Keratinocyte (primary cell): ENCODE results near the gene ITGA6. TPM values are rescaled to one million over a fixed set of nuclear protein-coding genes. Genes with fewer than 3 reads are reported as not detected.

Source experiments
- DNase-seq: peaks from one replicate; pipeline ENCODE4 v3.0.0-alpha.2; 2011; ENCODE audit warnings: low read depth, missing footprints, low spot score
- FAIRE-seq: peaks from 2 replicates; lab custom pipeline; 2011; peaks lifted over from hg19 to GRCh38; lab: Jason Lieb, UNC
- H2AFZ ChIP-seq: 2 replicates; pipeline ENCODE4 v1.6.0; 2012; ENCODE audit warnings: low read length, control low read depth, inconsistent platforms; ENCODE audit not compliant: control insufficient read depth
- H3K27ac ChIP-seq: 2 replicates; pipeline ENCODE4 v1.5.1; 2011; ENCODE audit warnings: low read length; ENCODE audit not compliant: control insufficient read depth, insufficient read depth
- H3K27me3 ChIP-seq: 3 replicates; pipeline ENCODE4 v1.6.0; 2011; ENCODE audit warnings: low read length; ENCODE audit not compliant: control insufficient read depth, insufficient read depth; ENCODE audit errors: extremely low read depth
- H3K36me3 ChIP-seq, 2 experiments: 2 replicates in 1 of 2; 3 replicates in 1 of 2; pipeline ENCODE4 v1.5.1; 2011; ENCODE audit warnings: low read length in 2 of 2, mild to moderate bottlenecking in 1 of 2; ENCODE audit not compliant: control insufficient read depth in 2 of 2, insufficient read depth in 2 of 2; ENCODE audit errors: extremely low read depth in 1 of 2
- H3K4me1 ChIP-seq: 3 replicates; pipeline ENCODE4 v1.5.1; 2011; ENCODE audit warnings: low read length; ENCODE audit not compliant: control insufficient read depth, insufficient read depth; ENCODE audit errors: extremely low read depth
- H3K4me2 ChIP-seq: 3 replicates; pipeline ENCODE4 v1.6.0; 2011; ENCODE audit warnings: low read depth, low read length; ENCODE audit not compliant: control insufficient read depth, insufficient read depth; ENCODE audit errors: extremely low read depth
- H3K4me3 ChIP-seq, 3 experiments: fragments of 200-600 bp in 1 of 3; sonication (generic) in 1 of 3; 2 replicates in 2 of 3; 3 replicates in 1 of 3; pipeline ENCODE4 v1.5.1; 2011 to 2016; ENCODE audit warnings: low read length in 3 of 3, mild to moderate bottlenecking in 3 of 3, control low read depth in 2 of 3, inconsistent platforms in 1 of 3, low read depth in 1 of 3, mixed read lengths in 1 of 3, mixed run types in 1 of 3, moderate library complexity in 1 of 3; ENCODE audit not compliant: control insufficient read depth in 2 of 3, insufficient read depth in 2 of 3; ENCODE audit errors: extremely low read depth in 1 of 3
- H3K79me2 ChIP-seq: 2 replicates; pipeline ENCODE4 v1.6.0; 2012; ENCODE audit warnings: low read length; ENCODE audit not compliant: control insufficient read depth, insufficient read depth
- H3K9ac ChIP-seq: 3 replicates; pipeline ENCODE4 v1.6.0; 2011; ENCODE audit warnings: low read length; ENCODE audit not compliant: control insufficient read depth, insufficient read depth; ENCODE audit errors: extremely low read depth
- H3K9me1 ChIP-seq: 3 replicates; pipeline ENCODE4 v1.6.0; 2011; ENCODE audit warnings: low read length; ENCODE audit not compliant: control insufficient read depth, insufficient read depth; ENCODE audit errors: extremely low read depth
- H3K9me3 ChIP-seq: 2 replicates; pipeline ENCODE4 v1.5.1; 2012; ENCODE audit warnings: low read depth, low read length; ENCODE audit not compliant: control insufficient read depth
- H4K20me1 ChIP-seq: 3 replicates; pipeline ENCODE4 v1.6.0; 2011; ENCODE audit warnings: low read length; ENCODE audit not compliant: control insufficient read depth, insufficient read depth; ENCODE audit errors: extremely low read depth
- EZH2 ChIP-seq: IDR thresholded peaks from one replicate; pipeline ENCODE4 v1.6.1; 2012; ENCODE audit warnings: inconsistent platforms, mild to moderate bottlenecking, low read length, moderate library complexity
- dilution Hi-C: fragments of 300-500 bp; cut with MboI; formaldehyde crosslinking; loops from one replicate; pipeline ENCODE4 v1.7.0; 2020; ENCODE audit warnings: low sequenced_read_pairs; ENCODE audit not compliant: extremely low pct_ligation_motif_present
- polyA plus RNA-seq, 5 experiments: library from polyadenylated mRNA; depleted of rRNA in 3 of 5; stranded (reverse) in 3 of 5; stranded (forward) in 1 of 5; unstranded in 1 of 5; fragments of >200 nt; gene quantifications; 1 replicate in 1 of 5; 2 replicates in 3 of 5; 3 replicates in 1 of 5; pipeline versions ENCODE4 v1.2.1 to v1.2.3, GENCODE V29; 2011 to 2012; ENCODE audit warnings: missing spikeins in 2 of 5, low read depth in 1 of 5, low replicate concordance in 1 of 5
- TF ChIP-seq, protein P1 (sequence below), 3 experiments: IDR thresholded peaks in 1 of 3; conservative IDR thresholded peaks in 1 of 3; optimal IDR thresholded peaks in 1 of 3; 2 replicates in 2 of 3; 3 replicates in 1 of 3; pipeline versions ENCODE3 to v1.5.1; 2011; ENCODE audit warnings: low read length in 3 of 3, mild to moderate bottlenecking in 3 of 3, moderate library complexity in 2 of 3, control low read depth in 1 of 3, inconsistent platforms in 1 of 3; ENCODE audit not compliant: insufficient read depth in 2 of 3; ENCODE audit errors: extremely low read depth in 1 of 3

ITGA6 gene
- polyA plus RNA-seq, 1 donor (not counting 4 experiments of a cell fraction or from before 2014, with no cell fraction given): 441 TPM

DNA sequence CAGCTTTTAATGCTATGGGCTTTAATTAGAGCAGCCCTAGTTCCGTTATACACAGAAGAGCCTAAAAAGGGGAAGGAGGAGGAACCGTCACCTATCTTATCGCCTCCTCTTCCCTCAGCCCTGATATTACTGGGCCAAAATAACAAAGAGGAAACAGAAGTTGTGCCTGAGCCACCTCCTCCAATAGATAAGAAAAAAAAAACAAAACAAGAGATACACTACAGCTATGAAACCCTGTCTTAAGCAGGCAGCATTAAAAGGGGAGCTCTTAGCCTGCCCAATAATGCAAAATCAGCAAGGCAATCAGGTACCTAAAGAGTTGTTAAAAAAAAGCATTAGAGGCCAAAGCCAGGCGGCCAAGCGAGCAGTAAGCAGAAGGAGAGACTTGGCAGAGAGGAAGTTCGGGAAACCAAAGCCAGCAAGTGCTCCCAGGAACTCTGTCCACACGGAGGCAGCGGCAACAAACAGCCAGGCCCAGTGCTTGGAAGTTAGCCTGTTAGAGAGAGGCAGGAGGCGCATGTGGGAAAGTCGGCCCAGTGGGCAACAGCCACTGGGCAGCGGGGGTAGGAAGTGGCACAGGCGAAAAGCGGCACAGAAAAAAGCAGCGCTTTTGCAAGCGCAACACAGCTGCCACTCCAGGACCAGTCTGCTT, 86.7 kb downstream of the ITGA6 start:
- TF ChIP-seq, protein P1, sequence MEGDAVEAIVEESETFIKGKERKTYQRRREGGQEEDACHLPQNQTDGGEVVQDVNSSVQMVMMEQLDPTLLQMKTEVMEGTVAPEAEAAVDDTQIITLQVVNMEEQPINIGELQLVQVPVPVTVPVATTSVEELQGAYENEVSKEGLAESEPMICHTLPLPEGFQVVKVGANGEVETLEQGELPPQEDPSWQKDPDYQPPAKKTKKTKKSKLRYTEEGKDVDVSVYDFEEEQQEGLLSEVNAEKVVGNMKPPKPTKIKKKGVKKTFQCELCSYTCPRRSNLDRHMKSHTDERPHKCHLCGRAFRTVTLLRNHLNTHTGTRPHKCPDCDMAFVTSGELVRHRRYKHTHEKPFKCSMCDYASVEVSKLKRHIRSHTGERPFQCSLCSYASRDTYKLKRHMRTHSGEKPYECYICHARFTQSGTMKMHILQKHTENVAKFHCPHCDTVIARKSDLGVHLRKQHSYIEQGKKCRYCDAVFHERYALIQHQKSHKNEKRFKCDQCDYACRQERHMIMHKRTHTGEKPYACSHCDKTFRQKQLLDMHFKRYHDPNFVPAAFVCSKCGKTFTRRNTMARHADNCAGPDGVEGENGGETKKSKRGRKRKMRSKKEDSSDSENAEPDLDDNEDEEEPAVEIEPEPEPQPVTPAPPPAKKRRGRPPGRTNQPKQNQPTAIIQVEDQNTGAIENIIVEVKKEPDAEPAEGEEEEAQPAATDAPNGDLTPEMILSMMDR (optimal IDR thresholded peaks at IDR 0.05 in 1 of 3, IDR thresholded peaks at IDR 0.05 in 1 of 3, conservative IDR thresholded peaks at IDR 0.05 in 1 of 3; ENCODE audit: extremely low read depth in 1 of 3, insufficient read depth in 2 of 3, low read length in 3 of 3): no peak
- TF ChIP-seq EZH2: no peak
- FAIRE-seq: no peak
- no peaks in the 10 kb centered on the region for H3K27me3 ChIP-seq

GRCh38 chr2:172516299-172516698, 88.9 kb downstream of the ITGA6 start:
- Histone ChIP-seq H3K36me3 (no peaks in the 10 kb centered on the region), H4K20me1 (no peaks in the 10 kb centered on the region), H3K9me3 (no peaks in the 10 kb centered on the region), H3K4me1 (no peaks in the 10 kb centered on the region), H3K79me2 (no peaks in the 10 kb centered on the region), H3K4me2 (no peak overlapping the region), H3K4me3 (no peak overlapping the region), H3K27me3 (no peaks in the 10 kb centered on the region), H3K9me1 (no peaks in the 10 kb centered on the region), H2AFZ (no peak overlapping the region), H3K9ac (no peak overlapping the region), H3K27ac (no peak overlapping the region)
- TF ChIP-seq, protein P1 (optimal IDR thresholded peaks at IDR 0.05 in 1 of 3, IDR thresholded peaks at IDR 0.05 in 1 of 3, conservative IDR thresholded peaks at IDR 0.05 in 1 of 3; ENCODE audit: extremely low read depth in 1 of 3, insufficient read depth in 2 of 3, low read length in 3 of 3): no peak
- FAIRE-seq: no peak
- DNase-seq: no peak
- dilution Hi-C loops: no loop called here

More for the DNA sequence above, 86.7 kb downstream of the ITGA6 start:
- Histone ChIP-seq H3K4me2 (no peak overlapping the region), H3K36me3 (no peaks in the 10 kb centered on the region), H3K4me3 (no peak overlapping the region), H3K4me1 (no peaks in the 10 kb centered on the region), H4K20me1 (no peaks in the 10 kb centered on the region), H3K79me2 (no peaks in the 10 kb centered on the region), H3K9ac (no peak overlapping the region), H3K9me1 (no peaks in the 10 kb centered on the region), H3K27ac (no peak overlapping the region), H2AFZ (no peak overlapping the region), H3K9me3 (no peaks in the 10 kb centered on the region)
- no peak for DNase-seq
- dilution Hi-C loops: no loop called here
